Measurements from ENCODE around the gene ENTPD7. TPM values are rescaled to one million over a fixed set of nuclear protein-coding genes. Genes with fewer than 3 reads are reported as not detected.

Gene ENTPD7
- total and polyA plus RNA-seq, 2 experiments from 2014 or later = 5.1 to 6.7 TPM

DNA sequence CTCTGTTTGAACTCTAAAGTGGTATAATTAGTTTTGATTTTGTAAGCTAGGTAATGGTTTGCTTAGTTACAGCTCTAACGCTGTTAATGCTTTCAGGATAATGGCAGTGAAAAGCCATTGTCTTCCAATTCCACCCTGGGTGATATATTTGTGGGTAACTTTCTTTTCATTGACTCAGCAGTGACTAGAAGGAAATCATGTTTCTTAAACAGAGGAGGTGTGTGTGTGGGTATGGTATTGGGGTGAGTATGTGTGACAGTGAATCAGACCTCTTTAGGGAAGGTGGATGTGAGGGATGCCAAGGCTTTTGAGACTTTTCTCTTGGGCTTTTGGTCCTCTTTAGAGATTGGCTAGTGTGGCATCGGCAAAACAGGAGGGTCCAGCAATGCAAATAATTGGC, 13.6 kb downstream of the ENTPD7 start:
- Histone ChIP-seq H3K27me3 (no peaks in the 10 kb centered on the region), H3K36me3 (no peaks in the 10 kb centered on the region), H3K27ac (no peak overlapping the region), H3K4me3 (no peak overlapping the region), H3K9me3 (ENCODE audit: low read depth) (no peaks in the 10 kb centered on the region), H3K4me1 (ENCODE audit: low read depth) (no peaks in the 10 kb centered on the region)
- no peak for TF ChIP-seq CTCF (IDR thresholded peaks at IDR 0.05; ENCODE audit: low read depth, low read length)
- DNase-seq (ENCODE audit: low read depth in 1 of 2, low spot score in 1 of 2) = no peak

DNA sequence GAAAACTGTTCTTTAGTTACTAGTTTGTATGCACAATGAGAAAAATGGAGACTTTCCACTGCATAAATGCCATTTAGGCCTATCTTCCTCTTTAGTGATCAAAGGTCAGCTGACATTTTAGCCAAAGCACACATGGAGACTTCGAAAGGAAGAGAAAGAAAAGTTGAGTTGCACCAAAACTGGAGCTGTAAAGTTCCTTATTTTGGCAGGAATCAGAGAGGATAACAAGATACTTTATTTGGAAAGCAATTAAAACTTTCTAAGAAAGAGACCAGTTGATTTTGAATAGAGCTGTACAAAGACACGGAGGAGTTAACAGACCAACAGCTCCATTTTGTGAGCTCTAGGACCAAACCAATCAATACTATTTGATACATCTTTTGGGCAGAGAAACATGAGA, 14.2 kb downstream of the ENTPD7 start:
- H3K9me3 ChIP-seq (ENCODE audit: low read depth) = no peaks in the 10 kb centered on the region
- DNase-seq (ENCODE audit: low read depth in 1 of 2, low spot score in 1 of 2) = no peak
- no peaks in the 10 kb centered on the region for H3K27me3 ChIP-seq
- no peak overlapping the region for H3K4me3 ChIP-seq
- H3K36me3 ChIP-seq = no peaks in the 10 kb centered on the region
- H3K27ac ChIP-seq = no peak overlapping the region
- TF ChIP-seq CTCF (IDR thresholded peaks at IDR 0.05; ENCODE audit: low read depth, low read length) = no peak
- H3K4me1 ChIP-seq (ENCODE audit: low read depth) = no peaks in the 10 kb centered on the region

DNA sequence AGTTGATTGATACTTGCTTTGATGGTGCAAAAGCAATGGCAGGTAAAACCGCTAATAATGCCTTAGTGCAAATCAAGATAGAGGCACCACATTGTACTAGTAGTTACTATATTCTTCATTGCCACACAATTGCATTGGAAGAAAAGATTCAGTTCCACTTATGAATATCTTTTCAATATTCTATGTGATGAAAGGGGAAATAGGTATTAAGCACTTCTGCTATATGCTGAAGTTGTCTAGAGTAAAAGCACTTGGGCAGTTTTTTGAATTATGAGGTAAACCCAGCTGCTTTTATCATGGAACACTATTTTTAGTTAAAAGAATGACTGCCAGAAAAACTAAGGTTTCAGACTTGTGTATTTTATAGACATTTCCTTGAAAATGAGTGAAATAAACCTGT, 15.5 kb downstream of the ENTPD7 start:
- Histone ChIP-seq H3K4me3 (no peak overlapping the region), H3K9me3 (ENCODE audit: low read depth) (no peaks in the 10 kb centered on the region), H3K36me3 (peaks cover 5% of the 10 kb centered on the region), H3K4me1 (ENCODE audit: low read depth) (no peaks in the 10 kb centered on the region), H3K27me3 (no peaks in the 10 kb centered on the region), H3K27ac (no peak overlapping the region)
- TF ChIP-seq CTCF (IDR thresholded peaks at IDR 0.05; ENCODE audit: low read depth, low read length) = no peak
- no peak for DNase-seq (ENCODE audit: low read depth in 1 of 2, low spot score in 1 of 2)

GRCh38 chr10:99676426-99676825, 17.1 kb downstream of the ENTPD7 start:
- Histone ChIP-seq H3K27ac (no peak overlapping the region), H3K27me3 (no peaks in the 10 kb centered on the region), H3K4me3 (no peak overlapping the region), H3K36me3 (peaks cover 5% of the 10 kb centered on the region), H3K4me1 (ENCODE audit: low read depth) (no peaks in the 10 kb centered on the region), H3K9me3 (ENCODE audit: low read depth) (no peaks in the 10 kb centered on the region)
- peak in 1 of 2 donors; percentile 79 for DNase-seq (ENCODE audit: low read depth in 1 of 2, low spot score in 1 of 2)
- TF ChIP-seq CTCF (IDR thresholded peaks at IDR 0.05; ENCODE audit: low read depth, low read length) = no peak

DNA sequence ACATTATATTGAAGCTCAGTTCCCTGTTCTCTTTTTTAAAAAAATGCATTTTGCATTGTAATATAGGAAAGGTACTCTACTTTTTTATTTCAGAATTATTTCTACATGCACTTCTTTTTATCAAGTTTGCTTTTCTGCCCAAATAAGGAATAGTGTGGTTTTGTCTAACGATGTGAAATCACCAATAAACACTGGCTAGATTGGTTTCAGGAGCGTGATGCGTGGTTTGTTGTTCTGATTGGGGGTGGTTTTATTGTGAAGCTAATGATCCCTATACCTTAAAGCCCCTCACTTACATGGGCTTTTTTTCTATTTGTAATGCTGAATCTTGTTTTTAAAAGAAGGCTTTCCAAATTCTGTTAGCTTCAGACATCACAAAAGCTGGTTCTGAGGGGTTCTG, 17.6 kb downstream of the ENTPD7 start:
- no peak for TF ChIP-seq CTCF (IDR thresholded peaks at IDR 0.05; ENCODE audit: low read depth, low read length)
- Histone ChIP-seq H3K4me1 (ENCODE audit: low read depth) (no peaks in the 10 kb centered on the region), H3K27me3 (no peaks in the 10 kb centered on the region), H3K9me3 (ENCODE audit: low read depth) (no peaks in the 10 kb centered on the region), H3K27ac (no peak overlapping the region), H3K36me3 (peaks cover 5% of the 10 kb centered on the region), H3K4me3 (no peak overlapping the region)
- peak in 1 of 2 donors; percentile 22 for DNase-seq (ENCODE audit: low read depth in 1 of 2, low spot score in 1 of 2)

DNA sequence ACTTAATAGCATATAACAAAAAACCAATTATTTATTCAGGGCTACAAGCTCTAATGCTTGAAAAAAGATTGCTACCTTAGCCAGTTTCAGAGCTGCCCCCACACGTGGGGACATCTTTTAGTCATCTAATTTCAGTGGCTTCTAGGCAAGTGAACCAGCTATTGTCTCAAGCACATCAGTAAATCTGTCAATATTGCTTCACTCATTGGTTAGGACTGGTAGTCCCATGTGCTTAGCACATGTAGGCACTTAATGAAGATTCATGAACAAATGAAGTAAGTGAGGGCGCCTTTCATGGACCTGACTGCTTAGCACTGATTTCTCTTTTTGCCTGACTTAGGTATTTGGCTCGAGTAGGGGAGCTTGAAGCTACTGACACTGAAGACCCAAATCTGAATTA, 19.6 kb downstream of the ENTPD7 start:
- TF ChIP-seq CTCF (IDR thresholded peaks at IDR 0.05; ENCODE audit: low read depth, low read length) = no peak
- Histone ChIP-seq H3K36me3 (peaks cover 5% of the 10 kb centered on the region), H3K4me1 (ENCODE audit: low read depth) (no peaks in the 10 kb centered on the region), H3K27me3 (no peaks in the 10 kb centered on the region), H3K9me3 (ENCODE audit: low read depth) (no peaks in the 10 kb centered on the region), H3K4me3 (no peak overlapping the region), H3K27ac (no peak overlapping the region)
- DNase-seq (ENCODE audit: low read depth in 1 of 2, low spot score in 1 of 2) = no peak

Data from cardiac muscle cell (in vitro differentiated cells and primary cell).